Measurements from ENCODE around the gene TMEM131L.
"Not testable (repeated sequence)": the region's sequence is repeated elsewhere in the genome, so short reads cannot be mapped to it uniquely, and the experiment has no call there.

TMEM131L gene

GRCh38 chr4:153564630-153565525 is 98.7 kb downstream of the TMEM131L start:
- POLR2A ChIA-PET = no interaction called here
- CTCF ChIA-PET = interaction anchor here (1.3 to 1.9 kb wide), 2 partner anchors 9 to 221 kb away, joined by 3 to 13 read pairs; partner anchors contain the start of gene MND1
- TF ChIP-seq CTCF (IDR thresholded peaks at IDR 0.05; ENCODE audit: insufficient read depth, low read length, missing control alignments) = no peak
- no peak overlapping the region for H3K4me3 ChIP-seq (ENCODE audit: low read depth, low read length)
- no peak for DNase-seq (ENCODE audit: low read depth, low spot score)

- CTCF ChIA-PET = interaction anchor here (1.6 to 8.4 kb wide), 2 partner anchors 10 to 222 kb away, joined by 6 to 199 read pairs; partner anchors contain the start of gene MND1
Observed at GRCh38 chr4:153566631-153567150, 100.5 kb downstream of the TMEM131L start.

GRCh38 chr4:153567660-153568059 is 101.5 kb downstream of the TMEM131L start:
- POLR2A ChIA-PET = not testable (repeated sequence)

More at GRCh38 chr4:153566631-153567150, 100.5 kb downstream of the TMEM131L start:
- POLR2A ChIA-PET = no interaction called here
- TF ChIP-seq CTCF (IDR thresholded peaks at IDR 0.05; ENCODE audit: insufficient read depth, low read length, missing control alignments) = no peak
- no peak overlapping the region for H3K4me3 ChIP-seq (ENCODE audit: low read depth, low read length)
- no peak for DNase-seq (ENCODE audit: low read depth, low spot score)

GRCh38 chr4:153570228-153570973 is 104.2 kb downstream of the TMEM131L start:
- no peak for DNase-seq (ENCODE audit: low read depth, low spot score)
- ChIA-PET CTCF (interaction anchor here (0.7 to 8.4 kb wide), 4 partner anchors 137 to 428 kb away, joined by 4 to 199 read pairs (median 10); partner anchors contain the start of gene MND1), POLR2A (no interaction called here)
- H3K4me3 ChIP-seq (ENCODE audit: low read depth, low read length) = no peak overlapping the region
- TF ChIP-seq CTCF (IDR thresholded peaks at IDR 0.05; ENCODE audit: insufficient read depth, low read length, missing control alignments) = no peak

More at GRCh38 chr4:153567660-153568059, 101.5 kb downstream of the TMEM131L start:
- not testable (repeated sequence) for DNase-seq (ENCODE audit: low read depth, low spot score); H3K4me3 ChIP-seq (ENCODE audit: low read depth, low read length)
- CTCF ChIA-PET = interaction anchor here (0.8 to 8.4 kb wide), 3 partner anchors 9 to 223 kb away, joined by 3 to 199 read pairs (median 6); partner anchors contain the start of gene MND1

- ChIA-PET POLR2A (no interaction called here), CTCF (interaction anchor here (0.7 to 8.4 kb wide), 8 partner anchors 17 to 428 kb away, joined by 3 to 199 read pairs (median 6); partner anchors contain the start of gene MND1)
- DNase-seq (ENCODE audit: low read depth, low spot score) = no peak
- no peak for TF ChIP-seq CTCF (IDR thresholded peaks at IDR 0.05; ENCODE audit: insufficient read depth, low read length, missing control alignments)
- H3K4me3 ChIP-seq (ENCODE audit: low read depth, low read length) = no peak overlapping the region
Observed at GRCh38 chr4:153571006-153571545, 104.9 kb downstream of the TMEM131L start.

- ChIA-PET CTCF (interaction anchor here (1.0 to 8.4 kb wide), 10 partner anchors 8 to 430 kb away, joined by 3 to 199 read pairs (median 10); partner anchors contain the start of genes MND1 and TMEM131L), POLR2A (no interaction called here)
- no peak for DNase-seq (ENCODE audit: low read depth, low spot score)
- H3K4me3 ChIP-seq (ENCODE audit: low read depth, low read length) = no peak overlapping the region
- no peak for TF ChIP-seq CTCF (IDR thresholded peaks at IDR 0.05; ENCODE audit: insufficient read depth, low read length, missing control alignments)
Observed at GRCh38 chr4:153572609-153573008, 106.4 kb downstream of the TMEM131L start.

Measured in AG04449 (cell line).